CD4-positive, alpha-beta T cell treated with Interleukin-2 at 100 ng/mL for 4 hours (primary cell): ENCODE measurements around the gene RHCG.

Source experiments
- DNase-seq: peaks from one replicate; pipeline ENCODE4 v3.0.0-alpha.2; 2020; ENCODE audit warnings: low spot score

The RHCG gene

DNA sequence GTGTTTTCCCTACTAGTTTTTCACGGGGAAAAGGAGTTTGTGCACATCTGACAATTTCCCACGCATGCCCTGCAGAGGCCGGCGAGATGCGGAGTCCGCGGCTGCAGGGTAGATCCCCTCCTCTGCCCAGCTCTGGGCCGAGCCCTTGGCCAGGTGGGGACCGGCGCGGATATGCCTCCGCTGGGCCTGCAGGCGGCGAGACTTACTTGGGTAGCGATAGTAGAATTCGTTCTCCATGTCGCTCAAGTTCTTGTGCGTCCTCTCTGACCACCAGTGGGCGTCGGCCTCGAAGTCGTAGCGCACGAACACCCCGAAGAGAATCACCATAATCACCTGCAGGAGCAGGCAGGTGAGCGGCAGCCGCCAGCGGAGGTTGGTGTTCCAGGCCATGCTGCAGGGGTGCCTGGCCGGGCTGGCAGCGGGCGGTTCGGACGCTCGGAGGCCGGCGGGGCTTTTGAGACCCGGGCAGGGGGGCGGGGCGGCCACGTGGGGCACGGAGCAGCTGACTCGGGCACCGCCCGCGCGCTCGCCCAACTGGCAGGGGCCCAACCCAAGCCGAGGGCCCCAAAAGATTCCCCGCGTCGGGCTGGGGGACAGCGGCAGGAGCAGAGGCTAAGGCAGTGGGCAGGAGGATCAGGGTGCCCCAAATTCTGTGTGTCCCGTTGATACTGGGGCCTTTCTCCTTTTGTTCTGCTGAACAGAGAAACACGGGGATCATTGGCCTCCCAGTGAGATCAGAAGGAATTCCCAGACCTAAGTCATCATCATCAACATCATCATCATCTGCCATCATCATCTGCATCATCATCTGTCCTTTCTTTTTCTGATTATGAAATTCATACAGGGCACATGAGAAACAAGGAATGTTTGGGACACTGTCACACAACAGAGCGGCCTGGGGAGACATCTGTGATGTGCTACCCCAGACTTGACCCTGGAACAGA is at the start of gene RHCG:
Gene RHCG (minus strand): TSS at position 429 of the 944 bp plus-strand sequence. CDS start 39 bp downstream, at position 390.
- DNase-seq, result no peak

- no peak for DNase-seq
These were observed 47.0 kb upstream of the RHCG start for GRCh38 chr15:89543389-89543788.

- DNase-seq, result no peak
These were observed 46.0 kb upstream of the RHCG start for GRCh38 chr15:89542369-89542768.

GRCh38 chr15:89539027-89539426 is 42.6 kb upstream of the RHCG start:
- no peak for DNase-seq

- DNase-seq, result no peak
These were observed 37.6 kb upstream of the RHCG start for GRCh38 chr15:89533861-89534544.

- DNase-seq, result no peak
These were observed 35.6 kb upstream of the RHCG start for GRCh38 chr15:89531796-89532537.

DNA sequence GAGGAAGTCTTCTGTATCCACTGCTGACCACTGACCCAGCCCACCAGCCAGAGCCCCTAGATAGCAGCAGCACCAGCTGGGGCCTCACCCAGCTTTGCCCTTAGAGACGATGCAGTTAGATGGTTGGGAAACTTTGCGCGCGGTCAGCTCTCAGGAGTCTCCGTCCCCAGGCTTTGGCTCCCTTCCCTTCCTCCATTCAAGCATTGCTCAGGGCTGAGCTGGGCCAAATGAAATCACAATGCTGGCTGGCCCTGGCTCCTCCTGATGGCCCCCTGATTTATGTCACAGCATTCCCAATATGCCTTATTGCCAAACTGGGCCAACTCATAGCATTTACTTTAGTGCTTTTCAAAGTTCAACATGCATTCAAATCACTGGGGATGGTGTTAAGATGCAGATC is 34.6 kb upstream of the RHCG start:
- no peak for DNase-seq

- no peak for DNase-seq
These were observed 32.5 kb upstream of the RHCG start for GRCh38 chr15:89528757-89529352.

GRCh38 chr15:89526601-89527441 is 30.4 kb upstream of the RHCG start:
- DNase-seq, result no peak

DNA sequence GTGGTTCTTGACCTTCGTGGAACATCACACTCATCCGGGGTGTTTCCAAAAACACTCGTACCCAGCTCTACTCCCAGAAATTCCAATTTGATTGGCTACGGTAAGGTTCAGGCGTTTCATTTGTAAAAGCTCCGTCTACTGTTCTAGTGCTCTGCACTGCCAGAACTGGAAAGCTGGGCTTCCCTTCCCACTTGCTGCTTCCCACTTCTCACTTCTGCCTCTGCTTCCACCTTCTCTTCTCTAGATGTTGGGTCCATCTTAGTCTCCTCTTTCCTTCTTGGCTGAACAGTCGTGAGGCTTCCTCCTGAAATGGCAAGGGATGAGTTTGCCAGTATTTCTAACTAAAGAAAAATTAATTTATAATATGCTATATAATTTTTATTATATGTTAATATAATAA is 29.8 kb upstream of the RHCG start:
- DNase-seq, result no peak

DNA sequence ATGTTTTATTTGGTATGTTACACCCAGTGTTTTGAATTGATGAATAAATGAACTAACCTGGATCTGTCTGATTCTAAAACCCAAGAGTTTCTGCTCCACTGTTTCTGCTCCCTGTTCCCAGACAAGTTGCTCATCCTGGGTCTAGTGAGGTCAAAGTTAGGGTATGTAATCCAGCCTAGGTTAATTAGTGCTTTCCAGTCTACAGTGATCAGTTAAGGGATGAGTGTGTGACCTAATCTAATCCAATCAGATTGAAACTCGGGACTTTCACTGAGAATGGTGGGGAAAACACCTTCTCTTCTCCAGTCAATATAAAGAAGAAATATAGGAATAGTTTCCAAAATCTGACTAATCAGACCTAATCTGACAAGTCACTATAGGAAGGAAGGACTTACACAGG is 27.8 kb upstream of the RHCG start:
- no peak for DNase-seq

DNA sequence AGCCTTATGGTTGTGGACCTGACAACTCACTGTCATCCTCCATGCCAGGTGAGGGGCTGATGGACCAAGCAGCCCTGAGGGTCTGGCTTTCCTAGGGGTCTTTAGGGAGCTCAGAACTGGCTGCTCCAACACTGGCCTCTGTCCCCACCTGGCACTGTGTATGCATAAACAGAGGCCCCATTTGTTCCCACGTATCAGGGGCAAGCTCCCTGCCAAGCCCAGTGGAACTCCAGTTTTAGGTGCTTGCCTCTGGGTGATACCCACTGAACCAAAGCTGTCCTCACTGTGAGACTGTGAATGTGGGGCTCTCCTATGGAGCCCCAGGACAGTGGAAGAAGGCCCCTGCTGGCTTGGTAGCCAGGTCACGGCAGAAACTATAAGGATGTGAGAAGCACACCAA is 26.7 kb upstream of the RHCG start:
- DNase-seq, result no peak

- no peak for DNase-seq
These were observed 25.2 kb upstream of the RHCG start for GRCh38 chr15:89521605-89522004.

- DNase-seq, result no peak
These were observed 19.1 kb upstream of the RHCG start for GRCh38 chr15:89515477-89515876.

DNA sequence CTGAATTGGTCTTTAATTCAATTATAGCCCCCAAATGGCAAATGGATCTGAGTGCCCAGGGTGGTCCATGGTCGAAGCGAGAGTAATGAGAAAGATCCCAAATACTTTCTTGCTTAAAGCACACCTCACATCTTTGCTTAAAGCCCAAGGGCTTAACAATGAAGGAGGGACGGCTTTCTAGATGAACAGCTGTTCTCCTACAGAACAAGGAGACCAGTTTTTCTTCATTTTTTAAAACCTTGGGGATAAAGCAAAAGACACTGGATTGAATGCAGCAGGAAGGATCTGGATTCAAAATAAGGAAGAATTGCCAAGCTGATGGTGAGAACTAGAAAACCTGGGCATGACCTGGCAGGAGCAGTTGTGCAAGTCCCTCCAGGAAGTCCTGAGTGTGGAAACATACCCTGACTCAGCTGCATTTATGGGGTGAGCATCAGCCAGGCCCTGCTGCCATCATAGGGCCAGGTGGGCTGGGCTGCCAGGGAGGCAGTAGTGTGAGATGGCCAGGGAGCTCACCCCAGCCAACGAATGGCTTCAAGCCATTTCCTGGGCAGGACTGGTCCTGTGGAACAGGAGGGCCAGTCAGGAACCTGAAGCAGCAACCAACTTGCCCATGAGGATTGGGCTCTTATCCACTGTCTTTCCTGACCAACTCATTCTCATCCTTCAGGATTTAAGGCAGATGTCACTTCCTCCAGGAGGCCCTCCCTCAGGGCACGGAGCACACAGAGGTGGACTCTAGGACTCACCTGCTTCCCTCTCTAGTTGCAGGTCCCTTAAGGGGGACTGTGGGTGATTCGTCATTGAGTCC is 18.4 kb upstream of the RHCG start:
- no peak for DNase-seq

GRCh38 chr15:89514186-89514585 is 17.8 kb upstream of the RHCG start:
- DNase-seq, result no peak

DNA sequence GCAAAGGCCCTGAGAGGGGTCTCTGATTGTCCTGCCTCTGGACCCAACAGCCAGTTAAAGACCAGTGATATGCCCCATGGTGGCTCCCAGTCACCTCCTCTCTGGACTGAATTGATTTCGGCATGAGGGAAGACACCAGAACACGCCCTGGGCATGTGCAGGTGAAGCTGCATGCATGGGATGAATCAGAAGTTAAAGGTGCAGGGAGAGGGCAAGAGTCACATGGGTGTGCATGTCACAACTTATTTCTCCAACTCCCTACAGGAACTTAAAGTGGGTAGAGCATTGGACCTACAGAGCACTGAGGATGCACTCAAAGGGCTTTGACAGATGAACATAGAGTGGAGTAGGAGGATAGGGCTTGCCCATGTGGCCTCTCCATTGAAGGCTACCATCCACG is 16.9 kb upstream of the RHCG start:
- DNase-seq, result no peak

- DNase-seq, result no peak
These were observed 16.2 kb upstream of the RHCG start for GRCh38 chr15:89512631-89513030.

- DNase-seq, result no peak
These were observed 9.8 kb upstream of the RHCG start for GRCh38 chr15:89506026-89506686.

DNA sequence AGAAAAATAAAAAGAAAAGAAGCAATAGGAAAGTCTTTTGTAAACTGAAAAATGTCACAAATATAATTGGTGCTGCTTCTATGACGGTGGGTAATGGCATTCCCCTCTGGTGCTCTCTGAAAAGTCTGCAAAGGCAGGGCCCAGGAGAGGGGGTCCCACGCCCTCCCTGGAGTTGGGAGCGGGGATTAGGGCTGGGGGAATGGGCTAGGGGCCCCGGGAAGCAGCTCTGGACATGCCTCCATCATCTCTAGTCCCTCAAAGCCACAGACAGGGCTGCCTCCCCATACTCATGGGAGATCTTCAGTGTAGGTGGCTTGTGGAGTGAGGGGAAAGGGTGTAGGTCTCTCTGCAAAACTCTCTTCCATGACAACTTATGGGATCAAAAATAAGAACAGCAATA is 7.8 kb upstream of the RHCG start:
- DNase-seq, result no peak
